Thyroid gland (tissue), 4 donors: ENCODE results near the gene NPIPA1.

Source experiments
- POLR2A ChIP-seq, 2 donors: fragments of 450-650 bp; IDR thresholded peaks; one replicate each; pipeline ENCODE4 v1.6.1; 2017; ENCODE audit warnings: antibody characterized with exemption in 2 of 2, mild to moderate bottlenecking in 2 of 2, moderate library complexity in 1 of 2
- TF ChIP-seq, protein P1 (sequence below), 6 experiments: fragments of 200-600 bp in 3 of 6; fragments of 450-650 bp in 3 of 6; sonication (generic) in 3 of 6; IDR thresholded peaks; one replicate each; pipeline ENCODE4 v1.5.1; 2016 to 2019; ENCODE audit warnings: antibody characterized with exemption in 6 of 6, mild to moderate bottlenecking in 2 of 6, inconsistent platforms in 1 of 6, moderate library complexity in 1 of 6

DNA sequence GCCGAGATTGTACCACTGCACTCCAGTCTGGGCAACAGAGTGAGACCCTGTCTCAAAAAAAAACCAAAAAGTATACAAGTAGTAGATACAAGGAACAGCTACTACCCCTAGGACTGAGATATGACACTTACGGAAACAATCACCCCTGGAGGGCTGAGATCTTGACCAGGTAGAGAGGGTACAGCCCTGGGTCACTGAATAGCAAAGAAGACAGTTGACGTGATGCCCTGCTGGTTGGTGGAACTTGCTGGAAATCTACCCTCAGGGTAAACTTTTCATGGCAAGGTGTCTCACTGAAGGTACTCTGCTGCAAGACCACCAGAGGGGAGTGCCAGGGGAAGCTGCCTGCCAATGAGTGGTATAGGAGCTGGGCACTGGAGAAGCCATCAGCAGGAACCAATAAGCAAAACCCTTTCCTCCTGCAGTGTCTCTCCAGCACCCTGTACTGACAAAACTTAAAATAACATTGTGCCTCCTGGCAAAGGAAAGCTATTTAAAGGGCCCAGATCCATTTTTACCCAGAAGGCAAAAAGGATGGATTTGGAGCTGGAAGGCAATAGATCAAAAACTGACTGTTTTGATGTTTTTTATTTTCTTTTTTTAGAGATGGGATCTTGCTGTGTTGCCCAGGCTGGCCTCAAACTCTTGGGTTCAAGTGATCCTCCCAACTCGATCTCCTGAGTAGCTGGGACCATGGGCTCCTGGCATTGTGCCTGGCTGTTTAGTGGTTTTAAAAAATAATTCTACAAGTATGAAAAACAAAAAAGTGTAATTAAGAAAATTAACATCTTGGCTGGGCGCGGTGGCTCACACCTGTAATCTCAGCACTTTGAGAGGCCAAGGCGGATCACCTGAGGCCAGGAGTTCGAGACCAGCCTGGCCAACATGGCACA lies 26.3 kb downstream of the NPIPA1 start:
- TF ChIP-seq, protein P1, sequence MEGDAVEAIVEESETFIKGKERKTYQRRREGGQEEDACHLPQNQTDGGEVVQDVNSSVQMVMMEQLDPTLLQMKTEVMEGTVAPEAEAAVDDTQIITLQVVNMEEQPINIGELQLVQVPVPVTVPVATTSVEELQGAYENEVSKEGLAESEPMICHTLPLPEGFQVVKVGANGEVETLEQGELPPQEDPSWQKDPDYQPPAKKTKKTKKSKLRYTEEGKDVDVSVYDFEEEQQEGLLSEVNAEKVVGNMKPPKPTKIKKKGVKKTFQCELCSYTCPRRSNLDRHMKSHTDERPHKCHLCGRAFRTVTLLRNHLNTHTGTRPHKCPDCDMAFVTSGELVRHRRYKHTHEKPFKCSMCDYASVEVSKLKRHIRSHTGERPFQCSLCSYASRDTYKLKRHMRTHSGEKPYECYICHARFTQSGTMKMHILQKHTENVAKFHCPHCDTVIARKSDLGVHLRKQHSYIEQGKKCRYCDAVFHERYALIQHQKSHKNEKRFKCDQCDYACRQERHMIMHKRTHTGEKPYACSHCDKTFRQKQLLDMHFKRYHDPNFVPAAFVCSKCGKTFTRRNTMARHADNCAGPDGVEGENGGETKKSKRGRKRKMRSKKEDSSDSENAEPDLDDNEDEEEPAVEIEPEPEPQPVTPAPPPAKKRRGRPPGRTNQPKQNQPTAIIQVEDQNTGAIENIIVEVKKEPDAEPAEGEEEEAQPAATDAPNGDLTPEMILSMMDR (IDR thresholded peaks at IDR 0.05) = no peak
- TF ChIP-seq POLR2A (IDR thresholded peaks at IDR 0.05) = no peak
